NCI-H510A treated with DMSO at 0.1 percent for 48 hours (cell line): ENCODE data around the gene FAM156B.
"Not testable (repeated sequence)": the region's sequence is repeated elsewhere in the genome, so short reads cannot be mapped to it uniquely, and the experiment has no call there.

Source experiments
- DNase-seq: peaks from one replicate; lab custom pipeline; 2025; lab: John Stamatoyannopoulos, UW

FAM156B gene

GRCh38 chrX:52923781-52924241 lies 26.7 kb downstream of the FAM156B start:
- no peak for DNase-seq

GRCh38 chrX:52930214-52930613 lies 33.1 kb downstream of the FAM156B start:
- DNase-seq: not testable (repeated sequence)

GRCh38 chrX:52933213-52933612 lies 36.1 kb downstream of the FAM156B start:
- no peak for DNase-seq

- DNase-seq: no peak
These were observed 37.0 kb downstream of the FAM156B start for GRCh38 chrX:52933976-52934703.

- peak; percentile 73 for DNase-seq
These were observed 37.8 kb downstream of the FAM156B start for GRCh38 chrX:52934704-52935469.

GRCh38 chrX:52935470-52935784 lies 38.3 kb downstream of the FAM156B start:
- not testable (repeated sequence) for DNase-seq

GRCh38 chrX:52940704-52941103 lies 43.6 kb downstream of the FAM156B start:
- DNase-seq: not testable (repeated sequence)

- not testable (repeated sequence) for DNase-seq
These were observed 44.6 kb downstream of the FAM156B start for GRCh38 chrX:52941728-52942127.

- DNase-seq: not testable (repeated sequence)
These were observed 48.8 kb downstream of the FAM156B start for GRCh38 chrX:52945838-52946494.

GRCh38 chrX:52947501-52947900 lies 50.4 kb downstream of the FAM156B start:
- DNase-seq: not testable (repeated sequence)

GRCh38 chrX:52948265-52948664 lies 51.1 kb downstream of the FAM156B start:
- DNase-seq: not testable (repeated sequence)

GRCh38 chrX:52949325-52949724 lies 52.2 kb downstream of the FAM156B start:
- not testable (repeated sequence) for DNase-seq

GRCh38 chrX:52949884-52950283 lies 52.8 kb downstream of the FAM156B start:
- not testable (repeated sequence) for DNase-seq
